ENCODE data around the gene ST6GAL2.

ST6GAL2 gene

GRCh38 chr2:106885971-106886915 lies at the start of gene ST6GAL2:
ST6GAL2 (minus strand) TSS chr2:106886167; CDS start chr2:106843977, 42,190 bp downstream.
- DNase-seq (ENCODE audit: low read depth) = no peak
- no peak within 1 kb of the TSS for H3K4me3 ChIP-seq (ENCODE audit: low read depth, low read length)
- TF ChIP-seq CTCF (IDR thresholded peaks at IDR 0.05; ENCODE audit: control insufficient read depth, extremely low read depth, insufficient read depth) = no peak

DNA sequence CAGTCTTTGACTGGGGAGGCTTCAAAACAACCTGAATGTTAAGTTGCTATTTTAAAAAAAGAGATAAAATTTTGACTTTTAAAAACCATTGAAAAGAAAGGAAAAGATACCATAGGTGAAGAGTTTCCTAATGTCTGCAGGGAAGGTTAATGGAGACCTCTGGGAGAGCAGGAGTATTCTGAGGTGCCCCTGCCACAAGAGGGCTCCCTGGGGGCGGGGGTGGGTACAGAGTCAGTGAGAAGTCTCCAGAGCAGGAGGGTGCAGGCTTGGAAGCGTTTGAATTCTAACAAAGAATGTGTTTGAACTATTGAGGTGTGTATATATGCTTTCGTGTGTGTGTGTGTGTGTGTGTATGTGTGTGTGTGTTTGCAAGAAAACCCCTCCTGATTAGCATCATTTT lies 46.7 kb upstream of the ST6GAL2 start:
- DNase-seq (ENCODE audit: low read depth) = no peak
- TF ChIP-seq CTCF (IDR thresholded peaks at IDR 0.05; ENCODE audit: control insufficient read depth, extremely low read depth, insufficient read depth) = no peak
- no peak overlapping the region for H3K4me3 ChIP-seq (ENCODE audit: low read depth, low read length)

- no peak for TF ChIP-seq CTCF (IDR thresholded peaks at IDR 0.05; ENCODE audit: control insufficient read depth, extremely low read depth, insufficient read depth)
- no peak overlapping the region for H3K4me3 ChIP-seq (ENCODE audit: low read depth, low read length)
- no peak for DNase-seq (ENCODE audit: low read depth)
Measured at GRCh38 chr2:106931717-106932335, 45.9 kb upstream of the ST6GAL2 start.

DNA sequence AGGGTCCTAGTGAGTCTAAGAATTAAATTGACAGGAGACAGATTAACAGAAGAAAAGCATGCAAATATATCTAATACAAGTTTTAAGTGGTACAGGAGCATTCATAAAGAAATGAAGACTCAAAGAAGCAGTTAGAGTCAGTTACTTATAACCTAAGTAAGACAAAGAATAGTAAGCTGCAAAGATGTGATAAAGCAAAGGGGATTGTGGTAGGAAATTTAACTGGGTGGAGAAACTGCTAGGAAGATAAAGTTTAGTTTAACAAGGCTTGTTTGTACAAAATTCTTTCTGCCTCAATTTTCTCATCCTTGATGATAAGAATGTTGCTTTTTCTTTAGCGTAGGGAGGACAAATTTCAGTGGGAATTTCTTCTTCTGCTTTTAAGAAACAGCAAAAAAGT lies 35.5 kb upstream of the ST6GAL2 start:
- TF ChIP-seq CTCF (IDR thresholded peaks at IDR 0.05; ENCODE audit: control insufficient read depth, extremely low read depth, insufficient read depth) = no peak
- H3K4me3 ChIP-seq (ENCODE audit: low read depth, low read length) = no peak overlapping the region
- DNase-seq (ENCODE audit: low read depth) = no peak

DNA sequence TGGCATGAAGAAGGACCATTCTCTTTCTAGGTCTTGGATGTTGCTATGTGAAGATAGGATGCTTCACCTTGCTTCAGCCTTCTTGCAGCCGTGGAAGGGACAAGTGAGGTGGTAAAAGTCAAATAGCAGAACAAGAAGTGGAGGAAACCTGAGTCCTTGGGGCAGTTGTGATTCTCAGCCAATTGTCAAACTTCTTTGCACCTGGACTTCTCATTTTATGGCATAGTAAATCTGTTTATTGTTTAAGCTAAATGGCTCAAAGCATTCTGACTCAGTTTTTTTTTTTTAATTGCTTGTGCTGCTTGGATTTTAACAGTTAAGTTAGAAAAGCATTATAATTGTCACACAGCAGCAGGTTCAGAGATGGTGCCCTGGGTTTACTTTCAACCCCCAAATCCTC lies 33.0 kb upstream of the ST6GAL2 start:
- H3K4me3 ChIP-seq (ENCODE audit: low read depth, low read length) = no peak overlapping the region
- peak; percentile 30 for DNase-seq (ENCODE audit: low read depth)
- TF ChIP-seq CTCF (IDR thresholded peaks at IDR 0.05; ENCODE audit: control insufficient read depth, extremely low read depth, insufficient read depth) = no peak

- no peak overlapping the region for H3K4me3 ChIP-seq (ENCODE audit: low read depth, low read length)
- TF ChIP-seq CTCF (IDR thresholded peaks at IDR 0.05; ENCODE audit: control insufficient read depth, extremely low read depth, insufficient read depth) = no peak
- no peak for DNase-seq (ENCODE audit: low read depth)
Measured at GRCh38 chr2:106904242-106904641, 18.3 kb upstream of the ST6GAL2 start.

Data from LNCaP clone FGC (cell line).